ENCODE measurements around the gene CELF5.

CELF5 gene

DNA sequence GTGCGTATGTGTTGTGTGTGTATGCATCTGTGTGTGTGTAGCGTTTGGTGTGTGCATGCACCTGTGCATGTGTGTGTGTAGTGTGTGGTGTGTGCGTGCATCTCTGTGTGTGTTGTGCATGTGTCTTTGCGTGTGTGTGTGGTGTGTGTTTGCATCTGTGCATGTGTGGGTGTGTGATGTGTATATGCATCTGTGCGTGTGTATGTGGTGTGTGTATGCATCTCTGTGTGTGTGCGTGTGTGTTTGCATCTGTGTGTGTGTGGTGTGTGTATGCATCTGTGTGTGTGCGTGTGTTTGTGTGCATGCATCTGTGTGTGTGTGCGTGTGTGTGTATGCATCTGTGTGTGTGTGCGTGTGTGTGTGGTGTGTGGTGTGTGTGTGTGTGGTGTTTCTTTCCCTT is 20.6 kb downstream of the CELF5 start:
- TF ChIP-seq, protein P1, sequence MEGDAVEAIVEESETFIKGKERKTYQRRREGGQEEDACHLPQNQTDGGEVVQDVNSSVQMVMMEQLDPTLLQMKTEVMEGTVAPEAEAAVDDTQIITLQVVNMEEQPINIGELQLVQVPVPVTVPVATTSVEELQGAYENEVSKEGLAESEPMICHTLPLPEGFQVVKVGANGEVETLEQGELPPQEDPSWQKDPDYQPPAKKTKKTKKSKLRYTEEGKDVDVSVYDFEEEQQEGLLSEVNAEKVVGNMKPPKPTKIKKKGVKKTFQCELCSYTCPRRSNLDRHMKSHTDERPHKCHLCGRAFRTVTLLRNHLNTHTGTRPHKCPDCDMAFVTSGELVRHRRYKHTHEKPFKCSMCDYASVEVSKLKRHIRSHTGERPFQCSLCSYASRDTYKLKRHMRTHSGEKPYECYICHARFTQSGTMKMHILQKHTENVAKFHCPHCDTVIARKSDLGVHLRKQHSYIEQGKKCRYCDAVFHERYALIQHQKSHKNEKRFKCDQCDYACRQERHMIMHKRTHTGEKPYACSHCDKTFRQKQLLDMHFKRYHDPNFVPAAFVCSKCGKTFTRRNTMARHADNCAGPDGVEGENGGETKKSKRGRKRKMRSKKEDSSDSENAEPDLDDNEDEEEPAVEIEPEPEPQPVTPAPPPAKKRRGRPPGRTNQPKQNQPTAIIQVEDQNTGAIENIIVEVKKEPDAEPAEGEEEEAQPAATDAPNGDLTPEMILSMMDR (IDR thresholded peaks at IDR 0.05; ENCODE audit: extremely low read depth, missing control alignments) = no peak

DNA sequence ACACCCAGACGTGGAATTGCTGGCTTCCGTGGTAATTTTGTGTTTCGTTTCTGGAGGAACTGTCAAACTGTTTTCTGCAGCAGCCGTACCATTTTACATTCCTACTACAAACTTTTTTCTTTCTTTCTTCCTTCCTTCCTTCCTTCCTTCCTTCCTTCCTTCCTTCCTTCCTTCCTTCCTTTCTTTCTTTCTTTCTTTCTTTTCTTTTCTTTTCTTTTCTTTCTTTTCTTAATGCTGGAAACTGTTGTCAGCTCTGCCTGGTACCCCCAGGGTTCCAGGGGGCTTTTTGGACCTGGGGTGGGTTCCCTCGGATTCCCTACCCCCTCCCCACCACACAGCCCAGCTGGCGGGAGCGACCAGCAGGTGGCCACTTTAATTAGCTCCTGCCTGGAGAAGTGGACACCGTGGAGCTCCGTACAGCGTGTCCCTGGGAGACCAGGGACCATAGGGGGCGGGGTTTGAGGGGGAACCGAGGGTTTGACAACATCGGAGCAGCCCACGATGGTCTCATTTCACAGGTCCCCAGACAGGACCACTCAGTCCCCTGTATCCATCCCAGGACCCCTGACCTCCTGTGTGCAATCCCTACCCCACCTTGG is 24.4 kb downstream of the CELF5 start:
- TF ChIP-seq, protein P1 (IDR thresholded peaks at IDR 0.05; ENCODE audit: extremely low read depth, missing control alignments) = no peak

More for the DNA sequence above, 20.6 kb downstream of the CELF5 start:
- DNase-seq (ENCODE audit: low spot score) = no peak

DNA sequence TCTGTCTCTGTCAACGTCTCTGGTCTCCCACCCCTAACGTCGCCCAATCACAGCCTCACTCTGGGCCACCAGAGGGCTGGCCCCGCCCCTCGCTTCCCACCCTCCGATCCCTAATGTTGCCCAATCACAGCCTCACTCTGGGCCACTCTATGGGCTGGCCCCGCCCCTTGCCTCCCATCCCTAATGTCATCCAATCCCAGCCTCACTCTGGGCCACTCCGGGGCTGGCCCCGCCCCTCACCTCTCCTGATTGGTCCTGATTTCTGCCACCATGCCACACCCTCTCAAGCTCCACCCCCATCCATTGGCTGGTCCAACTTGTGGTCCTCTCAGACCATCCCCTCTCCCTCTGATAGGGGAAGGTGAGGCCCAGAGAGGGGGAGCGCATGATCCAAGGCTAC is 24.9 kb downstream of the CELF5 start:
- TF ChIP-seq, protein P1 (IDR thresholded peaks at IDR 0.05; ENCODE audit: extremely low read depth, missing control alignments) = no peak
- no peak for DNase-seq (ENCODE audit: low spot score)

More for the DNA sequence above, 24.4 kb downstream of the CELF5 start:
- DNase-seq (ENCODE audit: low spot score) = no peak

DNA sequence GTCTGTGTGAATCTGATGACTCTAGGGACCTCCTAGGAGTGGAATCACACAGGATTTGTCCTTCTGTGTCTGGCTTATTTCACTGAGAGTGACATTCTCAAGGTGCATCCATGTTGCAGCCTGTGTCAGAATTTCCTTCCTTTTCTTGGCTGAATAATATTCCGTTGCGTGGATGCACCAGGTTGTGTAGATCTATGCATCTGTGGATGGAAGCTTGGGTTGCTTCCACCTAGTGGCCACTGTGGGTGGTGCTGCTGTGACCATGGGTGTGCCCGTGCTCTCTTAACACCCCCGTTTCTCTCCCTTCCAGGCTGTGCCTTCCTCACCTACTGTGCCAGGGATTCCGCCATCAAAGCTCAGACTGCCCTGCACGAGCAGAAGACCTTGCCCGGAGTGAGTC is 26.2 kb downstream of the CELF5 start:
- TF ChIP-seq, protein P1 (IDR thresholded peaks at IDR 0.05; ENCODE audit: extremely low read depth, missing control alignments) = peak; percentile 49
- DNase-seq (ENCODE audit: low spot score) = peak; percentile 57

DNA sequence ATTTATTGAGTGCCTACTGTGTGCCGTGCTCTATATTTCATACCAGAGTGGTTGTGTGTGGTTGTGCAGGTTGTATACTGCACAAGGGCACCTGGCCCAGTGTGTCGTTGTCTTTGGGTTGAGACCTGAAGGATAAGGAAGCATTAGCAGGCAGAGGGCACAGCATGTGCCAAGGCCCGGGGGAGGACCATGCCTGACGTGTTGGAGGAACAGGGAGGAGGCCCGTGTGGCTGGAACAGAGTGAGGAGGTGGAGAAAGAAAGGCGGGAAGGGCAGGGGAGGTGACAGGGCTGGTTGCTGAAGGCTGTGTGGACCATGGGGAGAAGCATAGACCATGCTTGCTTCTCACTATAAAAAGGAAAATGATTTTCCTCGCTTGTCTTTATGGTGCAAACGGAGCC is 26.8 kb downstream of the CELF5 start:
- TF ChIP-seq, protein P1 (IDR thresholded peaks at IDR 0.05; ENCODE audit: extremely low read depth, missing control alignments) = no peak
- no peak for DNase-seq (ENCODE audit: low spot score)

DNA sequence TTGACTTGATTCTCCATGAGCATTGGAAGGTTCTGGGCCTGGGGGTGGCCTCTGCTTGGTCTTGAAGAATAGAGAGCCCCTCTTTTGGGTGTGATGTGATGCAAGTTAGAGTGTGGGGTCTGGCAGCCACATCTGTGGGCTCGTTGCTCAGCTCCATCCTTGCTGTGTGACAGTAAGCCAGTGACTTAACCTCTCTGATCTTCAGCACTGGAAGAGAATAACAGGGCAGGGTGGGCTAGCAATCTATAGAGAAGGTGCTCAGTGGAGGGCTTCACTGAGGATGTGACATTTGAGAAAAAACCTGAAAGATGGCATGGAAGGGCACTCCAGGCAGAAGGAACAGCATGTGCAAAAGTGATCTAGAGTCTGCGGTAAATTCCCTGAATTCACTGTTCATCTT is 28.2 kb downstream of the CELF5 start:
- TF ChIP-seq, protein P1 (IDR thresholded peaks at IDR 0.05; ENCODE audit: extremely low read depth, missing control alignments) = no peak

DNA sequence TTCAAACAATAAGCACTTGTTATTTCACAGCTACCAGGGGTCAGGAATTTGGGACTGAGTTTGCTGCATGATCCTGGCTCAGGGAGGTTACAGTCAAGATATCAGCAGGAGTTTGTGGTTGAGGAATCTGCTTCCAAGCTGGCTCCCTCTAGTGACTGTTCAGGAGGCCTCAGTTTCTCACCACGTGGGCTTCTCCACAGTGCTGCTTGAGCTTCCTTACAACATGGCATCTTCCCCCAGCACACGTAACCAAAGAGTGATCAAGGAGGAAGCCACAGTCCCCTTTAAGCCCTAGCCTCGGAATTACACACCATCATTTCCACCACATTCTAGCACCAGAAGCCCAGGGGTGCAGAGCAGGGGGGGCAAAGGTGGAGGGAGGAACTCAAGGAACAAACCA is 28.8 kb downstream of the CELF5 start:
- DNase-seq (ENCODE audit: low spot score) = no peak
- TF ChIP-seq, protein P1 (IDR thresholded peaks at IDR 0.05; ENCODE audit: extremely low read depth, missing control alignments) = no peak

More for the DNA sequence above, 28.2 kb downstream of the CELF5 start:
- DNase-seq (ENCODE audit: low spot score) = no peak

All from GM20000 (cell line).